Adipocyte (in vitro differentiated cells): ENCODE results near the gene HLF.

Experiments used
- DNase-seq: peaks from one replicate; pipeline ENCODE4 v3.0.0-alpha.2; 2015; ENCODE audit warnings: low read depth
- H3K27me3 ChIP-seq: replicated peaks from 2 replicates; pipeline ENCODE4 v1.7.0; 2013; ENCODE audit warnings: mild to moderate bottlenecking, low read length, moderate library complexity; ENCODE audit not compliant: control insufficient read depth, insufficient read depth
- H3K36me3 ChIP-seq: 2 replicates; pipeline ENCODE4 v1.7.0; 2013; ENCODE audit warnings: low read length, mild to moderate bottlenecking, moderate library complexity; ENCODE audit not compliant: control insufficient read depth, insufficient read depth, severe bottlenecking
- H3K4me1 ChIP-seq: 2 replicates; pipeline ENCODE4 v1.7.0; 2013; ENCODE audit warnings: mild to moderate bottlenecking, low read length, moderate library complexity; ENCODE audit not compliant: control insufficient read depth, insufficient read depth
- H3K4me3 ChIP-seq: 2 replicates; pipeline ENCODE4 v1.7.0; 2013; ENCODE audit warnings: mild to moderate bottlenecking, low read length, moderate library complexity
- H3K9ac ChIP-seq: 2 replicates; pipeline ENCODE4 v1.7.0; 2013; ENCODE audit warnings: mild to moderate bottlenecking, low read length, moderate library complexity
- H3K9me3 ChIP-seq: 2 replicates; pipeline ENCODE4 v1.7.0; 2013; ENCODE audit warnings: mild to moderate bottlenecking, low read length, moderate library complexity; ENCODE audit not compliant: control insufficient read depth

Gene HLF

DNA sequence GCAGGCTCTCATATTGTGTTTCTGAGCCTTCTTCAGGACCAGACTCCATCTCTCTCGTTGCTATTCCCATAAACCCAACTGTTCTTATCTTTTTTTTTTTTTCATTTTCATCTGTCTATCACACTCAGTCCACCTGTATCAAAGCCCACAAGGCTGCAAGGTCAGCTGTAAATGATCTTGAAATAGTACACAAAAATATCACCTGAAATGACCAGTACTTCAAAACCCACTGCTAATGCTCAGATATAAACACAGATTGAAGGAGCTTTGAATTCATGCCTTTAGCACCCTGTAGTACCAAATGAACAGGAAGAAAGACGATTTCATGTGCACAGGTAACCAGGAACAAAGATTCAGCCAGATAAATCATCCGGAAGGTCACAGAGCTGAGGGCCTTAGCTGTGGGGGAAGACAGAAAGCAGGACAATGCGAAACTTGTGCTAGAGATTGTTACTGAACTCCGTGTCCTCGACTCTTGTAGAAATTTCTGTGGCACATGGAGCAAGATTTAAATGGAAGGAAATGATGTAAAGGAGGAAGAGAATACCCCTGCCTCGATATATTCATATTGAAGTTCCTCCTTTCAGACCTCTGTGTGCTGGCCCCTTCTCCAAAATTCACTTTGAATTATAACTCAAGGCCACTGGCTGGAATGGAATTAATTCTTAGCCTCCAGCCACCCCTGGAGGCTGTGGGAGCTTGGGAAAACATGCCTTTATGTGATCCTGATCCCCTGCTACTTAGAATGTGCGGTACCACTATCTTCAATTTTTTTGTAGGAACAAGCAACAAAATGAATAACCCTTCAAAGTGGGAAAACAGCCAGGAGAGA, 4.1 kb downstream of the HLF start:
- H3K36me3 ChIP-seq = no peaks in the 10 kb centered on the region
- no peak overlapping the region for H3K9ac ChIP-seq
- DNase-seq = no peak
- H3K9me3 ChIP-seq = no peaks in the 10 kb centered on the region
- peaks cover 6% of the 10 kb centered on the region for H3K27me3 ChIP-seq
- H3K4me1 ChIP-seq = peaks cover 29% of the 10 kb centered on the region
- H3K4me3 ChIP-seq = no peak overlapping the region

DNA sequence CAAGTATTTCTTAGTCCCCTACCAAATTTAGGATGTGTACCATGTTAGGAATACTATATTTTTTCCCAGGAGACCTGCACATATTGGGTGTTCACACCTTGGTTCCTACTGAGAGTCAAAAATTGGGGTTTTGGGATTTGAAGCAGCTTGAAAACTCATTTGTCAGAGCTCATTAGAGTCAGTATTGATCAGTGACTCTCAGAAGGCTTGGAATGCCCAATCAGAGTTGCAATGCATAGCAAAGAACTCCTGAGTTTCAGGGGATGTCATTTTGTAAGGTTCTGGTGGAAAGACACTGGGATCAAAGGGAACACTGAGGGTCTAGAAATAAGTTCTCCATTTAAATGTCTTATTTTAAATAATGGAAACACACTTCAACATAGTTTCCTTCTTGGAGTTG, 5.1 kb downstream of the HLF start:
- Histone ChIP-seq H3K9me3 (no peaks in the 10 kb centered on the region), H3K36me3 (no peaks in the 10 kb centered on the region), H3K27me3 (no peaks in the 10 kb centered on the region), H3K4me3 (no peak overlapping the region), H3K9ac (no peak overlapping the region), H3K4me1 (peaks cover 32% of the 10 kb centered on the region)
- DNase-seq = no peak

GRCh38 chr17:55271223-55271571, 6.4 kb downstream of the HLF start:
- Histone ChIP-seq H3K9ac (no peak overlapping the region), H3K27me3 (no peaks in the 10 kb centered on the region), H3K9me3 (no peaks in the 10 kb centered on the region), H3K4me1 (peaks cover 35% of the 10 kb centered on the region), H3K36me3 (no peaks in the 10 kb centered on the region), H3K4me3 (no peak overlapping the region)
- no peak for DNase-seq

- Histone ChIP-seq H3K9ac (no peak overlapping the region), H3K27me3 (no peaks in the 10 kb centered on the region), H3K9me3 (no peaks in the 10 kb centered on the region), H3K36me3 (no peaks in the 10 kb centered on the region), H3K4me3 (no peak overlapping the region), H3K4me1 (peaks cover 35% of the 10 kb centered on the region)
- no peak for DNase-seq
Measured at GRCh38 chr17:55271958-55272710, 7.4 kb downstream of the HLF start.

DNA sequence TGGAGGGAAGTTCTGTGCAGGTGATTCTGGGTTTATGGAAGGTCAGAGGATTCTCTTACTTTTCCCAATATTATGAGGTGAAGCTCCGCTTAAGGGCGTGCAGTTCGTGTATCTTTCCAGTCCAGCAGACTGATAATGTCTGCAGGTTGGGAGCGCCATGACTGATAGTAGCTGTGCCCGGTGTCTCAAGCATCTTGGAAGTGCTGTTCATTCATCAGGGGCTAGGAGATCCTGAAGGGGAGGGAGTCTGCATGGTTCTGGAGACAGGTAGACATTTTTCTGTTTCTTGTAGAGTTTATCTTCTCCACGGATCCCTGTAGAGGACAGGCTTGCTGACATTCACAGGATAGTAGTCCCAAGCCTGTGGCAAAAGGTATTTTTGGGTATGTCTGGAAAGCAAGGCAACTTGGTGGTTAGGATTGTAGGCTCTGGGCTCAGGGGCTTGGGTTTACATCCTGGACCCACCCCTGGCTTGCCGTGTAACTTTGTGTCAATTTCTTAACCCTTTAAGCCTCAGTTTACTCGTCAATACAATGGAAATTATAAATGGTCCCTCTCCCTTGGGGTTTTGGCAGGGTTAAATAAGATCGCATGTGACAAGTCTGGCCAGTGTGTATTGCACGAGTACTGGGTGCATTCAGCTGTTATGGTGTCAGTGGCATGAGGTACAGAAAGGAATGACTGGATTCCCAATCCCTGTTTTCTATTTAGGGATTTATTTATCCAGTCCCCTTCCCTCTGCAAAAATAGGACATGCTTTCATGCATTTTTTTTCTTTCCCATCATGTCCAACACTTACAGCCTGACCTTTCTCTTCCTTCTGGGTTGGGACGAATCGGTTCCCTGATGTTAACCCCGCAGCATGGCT, 8.2 kb downstream of the HLF start:
- DNase-seq = no peak
- Histone ChIP-seq H3K36me3 (no peaks in the 10 kb centered on the region), H3K9me3 (no peaks in the 10 kb centered on the region), H3K4me1 (peaks cover 42% of the 10 kb centered on the region), H3K27me3 (no peaks in the 10 kb centered on the region), H3K4me3 (peak overlapping the region; percentile 24), H3K9ac (peak overlapping the region; percentile 27)

DNA sequence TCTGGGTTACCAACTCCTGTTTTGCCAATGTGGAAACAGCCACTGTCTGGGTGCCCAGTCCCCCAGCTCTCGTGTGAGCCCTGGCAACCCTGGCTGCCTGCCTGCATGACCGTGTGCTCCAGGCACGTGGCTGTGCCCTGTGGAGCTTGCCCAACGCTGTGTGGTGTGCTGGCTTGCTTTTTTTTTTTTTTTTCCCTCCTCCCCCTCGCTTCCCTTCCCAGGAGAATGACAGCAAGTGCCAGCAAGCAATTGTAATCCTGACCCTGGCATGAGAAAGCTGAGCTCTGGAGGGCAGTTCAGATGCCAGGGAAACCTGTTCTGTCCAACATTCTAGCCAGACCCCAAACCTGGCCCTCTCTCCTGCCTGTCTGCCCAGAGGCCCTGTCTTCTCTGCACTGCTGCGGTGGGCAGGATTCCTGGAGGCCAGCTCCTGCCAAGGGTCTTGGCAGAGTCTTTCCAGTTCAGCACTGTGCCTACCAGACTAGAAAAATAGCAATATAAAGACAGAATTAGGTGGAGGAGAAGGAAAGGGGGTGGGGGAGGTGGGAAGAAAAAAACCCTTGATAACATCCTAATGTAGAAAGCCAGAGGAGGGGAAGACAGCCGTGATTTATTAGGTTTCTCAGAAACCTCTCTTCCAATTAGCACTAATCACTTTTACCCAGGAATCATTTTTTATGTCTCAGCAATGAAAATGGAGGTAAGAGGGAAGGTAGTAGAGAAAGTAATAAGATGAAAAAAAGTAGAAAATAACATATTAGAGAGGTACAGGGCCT, 9.0 kb downstream of the HLF start:
- Histone ChIP-seq H3K36me3 (no peaks in the 10 kb centered on the region), H3K4me1 (peaks cover 50% of the 10 kb centered on the region), H3K9ac (peak overlapping the region; percentile 27), H3K9me3 (no peaks in the 10 kb centered on the region), H3K4me3 (peak overlapping the region; percentile 24), H3K27me3 (no peaks in the 10 kb centered on the region)
- DNase-seq = peak; percentile 38

- Histone ChIP-seq H3K9me3 (no peaks in the 10 kb centered on the region), H3K9ac (peak overlapping the region; percentile 3), H3K4me1 (peaks cover 52% of the 10 kb centered on the region), H3K27me3 (no peaks in the 10 kb centered on the region), H3K4me3 (peak overlapping the region; percentile 10), H3K36me3 (no peaks in the 10 kb centered on the region)
- DNase-seq = no peak
Measured at GRCh38 chr17:55274355-55275255, 9.8 kb downstream of the HLF start.

- Histone ChIP-seq H3K27me3 (no peaks in the 10 kb centered on the region), H3K4me1 (peaks cover 56% of the 10 kb centered on the region), H3K36me3 (no peaks in the 10 kb centered on the region), H3K4me3 (no peak overlapping the region), H3K9me3 (no peaks in the 10 kb centered on the region), H3K9ac (no peak overlapping the region)
- no peak for DNase-seq
Measured at GRCh38 chr17:55275894-55276804, 11.4 kb downstream of the HLF start.

- peaks cover 68% of the 10 kb centered on the region for H3K4me1 ChIP-seq
- H3K9me3 ChIP-seq = no peaks in the 10 kb centered on the region
- H3K36me3 ChIP-seq = no peaks in the 10 kb centered on the region
- no peak overlapping the region for H3K9ac ChIP-seq
- H3K4me3 ChIP-seq = no peak overlapping the region
- H3K27me3 ChIP-seq = no peaks in the 10 kb centered on the region
- DNase-seq = no peak
Measured at GRCh38 chr17:55278173-55278961, 13.6 kb downstream of the HLF start.
